Lower lobe of right lung (tissue), 2 donors: ENCODE results near the gene LIPT2. TPM values are rescaled to one million over a fixed set of nuclear protein-coding genes. Genes with fewer than 3 reads are reported as not detected.

Experiments used
- ATAC-seq, 2 donors: fragments of 200-7000 bp; cut with Tn5 transposase; one replicate each; pipeline ENCODE4 v1.9.1; 2020 to 2022; ENCODE audit warnings: mild to moderate bottlenecking in 2 of 2, moderate library complexity in 2 of 2
- DNase-seq: peaks from one replicate; pipeline ENCODE4 v3.0.0-alpha.2; 2020
- H3K27ac ChIP-seq: fragments of 200-600 bp; one replicate; pipeline ENCODE4 v1.8.0; 2022
- H3K27me3 ChIP-seq: fragments of 200-600 bp; one replicate; pipeline ENCODE4 v1.8.0; 2022; ENCODE audit warnings: low read depth
- H3K36me3 ChIP-seq: fragments of 200-600 bp; one replicate; pipeline ENCODE4 v1.8.0; 2022; ENCODE audit warnings: mild to moderate bottlenecking
- H3K4me1 ChIP-seq: fragments of 200-600 bp; one replicate; pipeline ENCODE4 v1.8.0; 2022
- H3K4me3 ChIP-seq: fragments of 200-600 bp; one replicate; pipeline ENCODE4 v1.8.0; 2022; ENCODE audit warnings: mild to moderate bottlenecking
- H3K9me3 ChIP-seq: fragments of 200-600 bp; one replicate; pipeline ENCODE4 v1.8.0; 2022
- intact Hi-C: fragments of 100-400 bp; cut with DNase I; formaldehyde crosslinking; loops from one replicate; pipeline ENCODE4 v1.11.0; 2022
- total RNA-seq: library from RNA; stranded (reverse); fragmentation: NEBNext Ultra II Directional; extraction: Animal tissue kit (Norgen Biotek cat#: 25700); gene quantifications from one replicate; pipeline ENCODE4 v1.2.1, GENCODE V29; 2021
- TF ChIP-seq, protein P1 (sequence below): fragments of 200-600 bp; IDR thresholded peaks from one replicate; pipeline ENCODE4 v1.8.0; 2022; ENCODE audit warnings: antibody characterized with exemption, mild to moderate bottlenecking
- donor health status: DM: no; HTN: yes; CAD: no; lungs with severe emphysema.

Gene LIPT2
- total RNA-seq, 1 donor from 2014 or later = 2.7 TPM

- TF ChIP-seq, protein P1, sequence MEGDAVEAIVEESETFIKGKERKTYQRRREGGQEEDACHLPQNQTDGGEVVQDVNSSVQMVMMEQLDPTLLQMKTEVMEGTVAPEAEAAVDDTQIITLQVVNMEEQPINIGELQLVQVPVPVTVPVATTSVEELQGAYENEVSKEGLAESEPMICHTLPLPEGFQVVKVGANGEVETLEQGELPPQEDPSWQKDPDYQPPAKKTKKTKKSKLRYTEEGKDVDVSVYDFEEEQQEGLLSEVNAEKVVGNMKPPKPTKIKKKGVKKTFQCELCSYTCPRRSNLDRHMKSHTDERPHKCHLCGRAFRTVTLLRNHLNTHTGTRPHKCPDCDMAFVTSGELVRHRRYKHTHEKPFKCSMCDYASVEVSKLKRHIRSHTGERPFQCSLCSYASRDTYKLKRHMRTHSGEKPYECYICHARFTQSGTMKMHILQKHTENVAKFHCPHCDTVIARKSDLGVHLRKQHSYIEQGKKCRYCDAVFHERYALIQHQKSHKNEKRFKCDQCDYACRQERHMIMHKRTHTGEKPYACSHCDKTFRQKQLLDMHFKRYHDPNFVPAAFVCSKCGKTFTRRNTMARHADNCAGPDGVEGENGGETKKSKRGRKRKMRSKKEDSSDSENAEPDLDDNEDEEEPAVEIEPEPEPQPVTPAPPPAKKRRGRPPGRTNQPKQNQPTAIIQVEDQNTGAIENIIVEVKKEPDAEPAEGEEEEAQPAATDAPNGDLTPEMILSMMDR = peak; percentile 70
- H3K27ac ChIP-seq = no peak overlapping the region
- H3K4me1 ChIP-seq = peaks cover 12% of the 10 kb centered on the region
- intact Hi-C loops = loop anchor here (5.0 kb wide), 1 partner anchor 62 kb away; no protein-coding TSS in a partner anchor
- no peaks in the 10 kb centered on the region for H3K36me3 ChIP-seq
- no peak for DNase-seq
- no peak overlapping the region for H3K4me3 ChIP-seq
- H3K9me3 ChIP-seq = no peaks in the 10 kb centered on the region
- ATAC-seq = peak; percentile 85 to 86
- no peaks in the 10 kb centered on the region for H3K27me3 ChIP-seq
These were observed 44.1 kb downstream of the LIPT2 start for GRCh38 chr11:74449369-74449931.

DNA sequence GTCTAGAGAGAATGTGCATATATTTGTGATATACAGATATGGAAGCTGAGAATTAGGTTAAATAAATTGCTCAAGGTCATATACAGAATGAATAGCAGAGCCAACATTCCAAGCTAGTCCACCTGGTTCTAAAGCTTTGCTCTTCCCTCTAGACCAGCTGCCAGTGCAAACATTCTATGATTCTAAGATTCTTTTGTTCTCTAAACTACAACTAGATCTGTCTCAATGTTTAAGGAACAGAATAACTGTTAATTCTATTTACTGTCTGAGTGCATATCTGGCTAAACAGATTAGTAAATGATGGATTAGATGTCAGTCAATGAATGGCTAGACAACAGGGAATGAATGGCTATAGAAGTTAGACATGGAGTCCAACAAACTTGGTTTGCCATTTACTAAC is 45.8 kb downstream of the LIPT2 start:
- Histone ChIP-seq H3K27me3 (no peaks in the 10 kb centered on the region), H3K36me3 (no peaks in the 10 kb centered on the region), H3K9me3 (no peaks in the 10 kb centered on the region), H3K4me3 (no peak overlapping the region), H3K4me1 (peaks cover 22% of the 10 kb centered on the region), H3K27ac (no peak overlapping the region)
- ATAC-seq = no peak
- TF ChIP-seq, protein P1 = no peak
- DNase-seq = no peak
- intact Hi-C loops = loop anchor here (5.0 kb wide), 1 partner anchor 60 kb away; no protein-coding TSS in a partner anchor

GRCh38 chr11:74446532-74446938 is 47.0 kb downstream of the LIPT2 start:
- TF ChIP-seq, protein P1 = no peak
- peaks cover 23% of the 10 kb centered on the region for H3K4me1 ChIP-seq

GRCh38 chr11:74444173-74444826 is 49.2 kb downstream of the LIPT2 start:
- Histone ChIP-seq H3K27ac (no peak overlapping the region), H3K9me3 (no peaks in the 10 kb centered on the region), H3K4me3 (no peak overlapping the region), H3K36me3 (no peaks in the 10 kb centered on the region), H3K4me1 (peaks cover 15% of the 10 kb centered on the region), H3K27me3 (no peaks in the 10 kb centered on the region)
- TF ChIP-seq, protein P1 = no peak
- no peak for ATAC-seq
- DNase-seq = no peak
- intact Hi-C loops = no loop called here

More at GRCh38 chr11:74446532-74446938, 47.0 kb downstream of the LIPT2 start:
- ATAC-seq = no peak
- no peak for DNase-seq
- Histone ChIP-seq H3K27ac (no peak overlapping the region), H3K27me3 (no peaks in the 10 kb centered on the region), H3K36me3 (no peaks in the 10 kb centered on the region), H3K4me3 (no peak overlapping the region), H3K9me3 (no peaks in the 10 kb centered on the region)
- intact Hi-C loops = loop anchor here (5.0 kb wide), 1 partner anchor 59 kb away; no protein-coding TSS in a partner anchor

DNA sequence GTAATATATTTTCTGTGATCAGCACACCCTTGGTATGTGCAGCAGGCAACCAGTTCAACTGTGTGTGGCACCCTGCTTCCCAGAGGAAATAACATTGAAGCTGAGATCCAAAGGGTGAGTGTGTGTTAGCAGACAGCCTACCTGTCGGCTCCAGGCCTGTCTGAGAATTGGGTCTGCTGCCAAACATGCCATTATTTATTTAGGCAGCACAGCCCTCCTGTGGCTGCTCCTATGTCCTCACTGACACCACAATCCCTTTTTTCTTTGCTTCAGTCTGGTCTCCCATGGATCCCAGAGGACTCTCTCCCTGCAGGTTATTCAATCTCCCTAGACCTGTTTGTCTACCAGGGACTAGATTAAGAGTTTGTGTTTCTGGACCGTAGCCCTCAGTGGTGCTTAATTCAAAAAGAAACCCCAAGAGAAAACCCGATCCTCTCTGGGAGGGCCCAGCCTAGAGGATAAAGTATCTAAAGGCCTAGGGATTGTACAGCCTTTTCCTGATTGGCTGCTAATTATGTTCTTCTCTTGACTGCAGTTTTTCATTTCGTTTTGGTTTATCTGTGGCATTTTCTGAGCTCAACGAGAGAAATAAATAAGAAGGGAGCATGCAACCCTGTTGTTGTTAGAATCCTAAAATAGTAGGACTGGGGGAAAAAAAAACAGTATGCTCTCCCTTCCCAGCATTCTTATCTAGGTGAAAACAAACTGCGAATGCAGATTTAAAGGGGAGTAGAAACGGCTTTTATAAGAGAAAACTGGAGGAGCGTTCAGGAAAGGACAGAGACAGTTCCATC is 50.3 kb downstream of the LIPT2 start:
- TF ChIP-seq, protein P1 = no peak
- intact Hi-C loops = no loop called here

More for the DNA sequence above, 50.3 kb downstream of the LIPT2 start:
- Histone ChIP-seq H3K4me1 (peaks cover 11% of the 10 kb centered on the region), H3K27me3 (no peaks in the 10 kb centered on the region), H3K27ac (no peak overlapping the region), H3K9me3 (no peaks in the 10 kb centered on the region), H3K4me3 (no peak overlapping the region), H3K36me3 (no peaks in the 10 kb centered on the region)
- ATAC-seq = peak; percentile 78 to 86
- no peak for DNase-seq
